CD14-positive monocyte (primary cell): Measurements from ENCODE around the gene UBE2J2. TPM values are rescaled to one million over a fixed set of nuclear protein-coding genes. Genes with fewer than 3 reads are reported as not detected.

ENCODE experiments used
- DNase-seq, 3 donors: peaks; one replicate each; pipeline ENCODE4 v3.0.0-alpha.2; 2011 to 2022
- H2AFZ ChIP-seq: 2 replicates; pipeline ENCODE4 v1.6.0; 2012; ENCODE audit warnings: mild to moderate bottlenecking, low read depth, low read length, inconsistent platforms; ENCODE audit not compliant: insufficient read depth, poor library complexity, severe bottlenecking
- H3K27ac ChIP-seq, 2 donors: 1 replicate in 1 of 2; 2 replicates in 1 of 2; pipeline ENCODE4 v1.5.1; 2012 to 2013; ENCODE audit warnings: low read length in 2 of 2, control low read depth in 1 of 2, inconsistent platforms in 1 of 2, low read depth in 1 of 2, mild to moderate bottlenecking in 1 of 2
- H3K27me3 ChIP-seq, 2 donors: one replicate each; pipeline versions ENCODE4 v1.6.0 to v1.6.1; 2011 to 2013; ENCODE audit warnings: low read length in 2 of 2; ENCODE audit not compliant: control insufficient read depth in 2 of 2, insufficient read depth in 2 of 2
- H3K36me3 ChIP-seq, 2 donors: replicated peaks in 1 of 2; 1 replicate in 1 of 2; 2 replicates in 1 of 2; pipeline versions ENCODE4 v1.5.1 to v1.6.1; 2012 to 2013; ENCODE audit warnings: low read length in 2 of 2, control low read depth in 1 of 2, inconsistent platforms in 1 of 2, mild to moderate bottlenecking in 1 of 2; ENCODE audit not compliant: insufficient read depth in 2 of 2, control insufficient read depth in 1 of 2
- H3K4me1 ChIP-seq, 2 donors: 1 replicate in 1 of 2; 2 replicates in 1 of 2; pipeline versions ENCODE4 v1.5.1 to v1.6.1; 2012 to 2013; ENCODE audit warnings: low read length in 2 of 2, control low read depth in 1 of 2, inconsistent platforms in 1 of 2, mild to moderate bottlenecking in 1 of 2, moderate library complexity in 1 of 2; ENCODE audit not compliant: insufficient read depth in 2 of 2, control insufficient read depth in 1 of 2
- H3K4me2 ChIP-seq: replicated peaks from 2 replicates; pipeline ENCODE3; 2012; ENCODE audit warnings: low read length, moderate library complexity, mild to moderate bottlenecking; ENCODE audit not compliant: poor library complexity, severe bottlenecking; ENCODE audit errors: extremely low read depth
- H3K4me3 ChIP-seq, 3 experiments: fragments of 200-600 bp in 1 of 3; sonication (generic) in 1 of 3; replicated peaks in 1 of 3; 1 replicate in 2 of 3; 2 replicates in 1 of 3; pipeline ENCODE4 v1.5.1; 2011 to 2013; ENCODE audit warnings: low read length in 3 of 3, mild to moderate bottlenecking in 3 of 3, control low read depth in 2 of 3, low read depth in 2 of 3, inconsistent platforms in 1 of 3, moderate library complexity in 1 of 3
- H3K79me2 ChIP-seq: 2 replicates; pipeline ENCODE4 v1.6.0; 2012; ENCODE audit warnings: mild to moderate bottlenecking, control low read depth, inconsistent platforms, low read length, moderate library complexity; ENCODE audit not compliant: insufficient read depth
- H3K9ac ChIP-seq: 2 replicates; pipeline ENCODE4 v1.6.0; 2017; ENCODE audit warnings: low read length, mild to moderate bottlenecking; ENCODE audit not compliant: insufficient read depth, poor library complexity, severe bottlenecking
- H3K9me3 ChIP-seq, 2 donors: replicated peaks in 1 of 2; 1 replicate in 1 of 2; 2 replicates in 1 of 2; pipeline versions ENCODE4 v1.5.1 to v1.6.1; 2012 to 2013; ENCODE audit warnings: low read length in 2 of 2, control low read depth in 1 of 2; ENCODE audit not compliant: control insufficient read depth in 1 of 2, insufficient read depth in 1 of 2
- H4K20me1 ChIP-seq: 2 replicates; pipeline ENCODE4 v1.6.0; 2012; ENCODE audit warnings: mild to moderate bottlenecking, low read length, control low read depth, moderate library complexity; ENCODE audit not compliant: insufficient read depth
- H3K27ac Mint-ChIP-seq, 7 donors: one replicate each; pipeline ENCODE4 v1.8.0; 2020; ENCODE audit warnings: mild to moderate bottlenecking in 7 of 7, mixed read lengths in 7 of 7, moderate library complexity in 6 of 7, inconsistent platforms in 2 of 7
- H3K27me3 Mint-ChIP-seq, 3 donors: one replicate each; pipeline ENCODE4 v1.8.0; 2021 to 2022; ENCODE audit warnings: low read depth in 3 of 3, mild to moderate bottlenecking in 3 of 3, mixed read lengths in 3 of 3, moderate library complexity in 3 of 3, inconsistent platforms in 1 of 3
- H3K36me3 Mint-ChIP-seq, 2 donors: one replicate each; pipeline ENCODE4 v1.8.0; 2020; ENCODE audit warnings: mixed read lengths in 2 of 2, inconsistent platforms in 1 of 2, mild to moderate bottlenecking in 1 of 2
- H3K4me1 Mint-ChIP-seq: one replicate; pipeline ENCODE4 v1.8.0; 2020; ENCODE audit warnings: mild to moderate bottlenecking, mixed read lengths
- H3K4me3 Mint-ChIP-seq, 2 donors: one replicate each; pipeline ENCODE4 v1.8.0; 2020; ENCODE audit warnings: mild to moderate bottlenecking in 2 of 2, mixed read lengths in 2 of 2, moderate library complexity in 1 of 2
- H3K9me3 Mint-ChIP-seq, 7 donors: one replicate each; pipeline ENCODE4 v1.8.0; 2020 to 2022; ENCODE audit warnings: mixed read lengths in 7 of 7, mild to moderate bottlenecking in 6 of 7, moderate library complexity in 6 of 7, inconsistent platforms in 2 of 7
- WGBS: methylation state at CpG from one replicate; pipeline ENCODE4 v1.1.5; 2013; ENCODE audit warnings: missing lambda C conversion rate; ENCODE audit not compliant: insufficient coverage; 5-methylcytosine and 5-hydroxymethylcytosine counted together
- intact Hi-C, 2 donors: fragments of 100-400 bp; cut with micrococcal nuclease; formaldehyde crosslinking; loops; one replicate each; pipeline versions ENCODE4 v1.15.0 to v1.15.1; 2023
- polyA plus RNA-seq, 3 donors: library from polyadenylated mRNA; depleted of rRNA in 1 of 3; unstranded in 2 of 3; stranded (reverse) in 1 of 3; fragments of 300-500 nt in 2 of 3; fragments of >200 nt in 1 of 3; fragmentation: Illumina TruSeq in 2 of 3; gene quantifications; 1 replicate in 2 of 3; 2 replicates in 1 of 3; pipeline ENCODE4 v1.2.3, GENCODE V29; 2012 to 2021
- TF ChIP-seq, protein P1 (sequence below): fragments of 200-600 bp; IDR thresholded peaks from one replicate; pipeline ENCODE4 v1.8.0; 2022; ENCODE audit warnings: antibody characterized with exemption, mild to moderate bottlenecking

Gene UBE2J2
- polyA plus RNA-seq, 3 donors, result 36.5 to 83.2 (median 72.1) TPM

DNA sequence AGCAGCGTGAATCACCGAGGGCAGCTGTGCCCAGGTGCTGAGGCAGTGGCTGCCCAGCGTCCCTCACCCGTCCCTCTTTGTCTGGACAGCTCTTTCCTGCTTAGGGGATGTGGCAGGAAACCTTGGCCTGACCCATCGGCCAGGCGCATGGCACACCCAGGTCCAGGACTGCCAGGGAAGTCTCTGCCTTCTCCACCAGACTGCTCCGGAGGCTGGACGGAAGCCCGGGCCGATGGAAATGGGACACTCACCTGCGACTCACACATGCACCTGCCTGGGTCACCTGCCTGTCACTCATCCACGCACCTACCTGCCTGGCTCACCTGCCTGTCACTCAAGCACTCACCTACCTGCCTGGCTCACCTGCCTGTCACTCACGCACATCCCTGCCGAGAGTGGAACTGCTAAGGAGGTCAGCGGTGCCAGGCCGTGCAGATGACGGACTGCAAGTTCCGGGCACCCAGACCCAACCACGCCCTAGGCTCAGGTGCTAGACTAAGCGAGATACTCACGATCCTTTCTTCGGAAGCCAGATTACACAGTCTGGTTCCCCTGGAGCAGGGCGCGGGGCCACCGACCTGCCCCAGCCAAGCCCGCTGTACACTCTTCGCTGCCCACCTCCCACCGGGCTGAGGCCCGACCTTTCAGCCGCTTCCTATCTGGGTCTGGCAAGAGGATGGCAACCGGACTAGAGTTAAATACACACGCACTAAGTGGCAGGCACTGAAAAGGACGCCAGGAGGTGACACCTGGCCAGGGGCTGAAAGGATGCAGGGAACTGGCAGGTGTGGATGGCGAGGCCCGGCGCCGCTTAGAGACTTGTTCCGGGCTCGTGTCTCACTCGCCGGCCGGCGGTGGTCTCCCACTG is 1.1 kb downstream of the UBE2J2 start:
- peak overlapping the region; percentile 47 to 88 for H3K27ac ChIP-seq
- no peaks in the 10 kb centered on the region for H3K27me3 ChIP-seq
- Mint-ChIP-seq H3K27me3 (peaks cover 0 to 1% (median 0%) of the 10 kb centered on the region in 3 donors), H3K4me1 (peaks cover 39% of the 10 kb centered on the region), H3K27ac (peak overlapping the region; percentile 84 to 95 (median 93)), H3K36me3 (peaks cover 22 to 34% of the 10 kb centered on the region in 2 donors), H3K4me3 (peak overlapping the region; percentile 92 to 94), H3K9me3 (no peaks in the 10 kb centered on the region)
- H3K9me3 ChIP-seq, result no peaks in the 10 kb centered on the region
- H3K36me3 ChIP-seq, result peaks cover 11% of the 10 kb centered on the region in 2 donors
- intact Hi-C loops, result no loop called here
- H3K4me1 ChIP-seq, result peaks cover 29 to 30% of the 10 kb centered on the region in 2 donors
- TF ChIP-seq, protein P1, sequence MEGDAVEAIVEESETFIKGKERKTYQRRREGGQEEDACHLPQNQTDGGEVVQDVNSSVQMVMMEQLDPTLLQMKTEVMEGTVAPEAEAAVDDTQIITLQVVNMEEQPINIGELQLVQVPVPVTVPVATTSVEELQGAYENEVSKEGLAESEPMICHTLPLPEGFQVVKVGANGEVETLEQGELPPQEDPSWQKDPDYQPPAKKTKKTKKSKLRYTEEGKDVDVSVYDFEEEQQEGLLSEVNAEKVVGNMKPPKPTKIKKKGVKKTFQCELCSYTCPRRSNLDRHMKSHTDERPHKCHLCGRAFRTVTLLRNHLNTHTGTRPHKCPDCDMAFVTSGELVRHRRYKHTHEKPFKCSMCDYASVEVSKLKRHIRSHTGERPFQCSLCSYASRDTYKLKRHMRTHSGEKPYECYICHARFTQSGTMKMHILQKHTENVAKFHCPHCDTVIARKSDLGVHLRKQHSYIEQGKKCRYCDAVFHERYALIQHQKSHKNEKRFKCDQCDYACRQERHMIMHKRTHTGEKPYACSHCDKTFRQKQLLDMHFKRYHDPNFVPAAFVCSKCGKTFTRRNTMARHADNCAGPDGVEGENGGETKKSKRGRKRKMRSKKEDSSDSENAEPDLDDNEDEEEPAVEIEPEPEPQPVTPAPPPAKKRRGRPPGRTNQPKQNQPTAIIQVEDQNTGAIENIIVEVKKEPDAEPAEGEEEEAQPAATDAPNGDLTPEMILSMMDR, result no peak
- peak overlapping the region; percentile 88 for H2AFZ ChIP-seq
- H4K20me1 ChIP-seq, result peaks cover 53% of the 10 kb centered on the region
- peak overlapping the region; percentile 79 for H3K4me2 ChIP-seq
- WGBS, result 48% methylated on average over 43 of the region's 43 CpGs
- H3K79me2 ChIP-seq, result peaks cover 59% of the 10 kb centered on the region
- peak overlapping the region; percentile 96 for H3K9ac ChIP-seq
- H3K4me3 ChIP-seq, result peak overlapping the region; percentile 61 to 90 (median 81)
- no peak for DNase-seq

DNA sequence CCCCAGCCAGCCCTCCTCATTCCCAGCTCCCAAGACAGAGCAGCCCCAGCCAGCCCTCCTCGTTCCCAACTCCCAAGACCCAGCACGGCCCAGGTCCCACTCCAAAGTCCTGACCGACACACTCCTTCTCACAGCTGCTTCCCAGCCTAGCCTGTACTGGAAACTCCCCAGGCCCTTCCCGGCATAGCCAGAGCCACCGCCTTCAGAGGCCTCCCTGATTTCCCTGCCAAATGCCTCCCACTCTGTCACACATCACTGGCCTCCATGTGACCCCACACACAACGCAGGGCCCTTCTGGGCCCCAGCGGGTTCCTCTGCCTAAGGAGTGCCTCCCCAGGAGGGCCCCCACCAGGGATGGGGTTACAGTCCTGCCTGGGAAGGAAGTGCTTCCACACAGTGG is 2.8 kb downstream of the UBE2J2 start:
- no peaks in the 10 kb centered on the region for H3K27me3 ChIP-seq
- no peak overlapping the region for H2AFZ ChIP-seq
- Mint-ChIP-seq H3K36me3 (peaks cover 31 to 47% of the 10 kb centered on the region in 2 donors), H3K27ac (peak overlapping the region in 4 of 7 donors; percentile 34 to 77 (median 64)), H3K4me3 (no peak overlapping the region), H3K27me3 (peaks cover 0 to 1% (median 0%) of the 10 kb centered on the region in 3 donors), H3K9me3 (no peaks in the 10 kb centered on the region), H3K4me1 (peaks cover 39% of the 10 kb centered on the region)
- DNase-seq, result no peak
- H3K4me3 ChIP-seq, result no peak overlapping the region
- peaks cover 70% of the 10 kb centered on the region for H3K79me2 ChIP-seq
- peaks cover 24 to 25% of the 10 kb centered on the region in 2 donors for H3K36me3 ChIP-seq
- 97% methylated on average over 7 of the region's 7 CpGs for WGBS
- H4K20me1 ChIP-seq, result peaks cover 65% of the 10 kb centered on the region
- TF ChIP-seq, protein P1, result no peak
- H3K27ac ChIP-seq, result peak overlapping the region in 1 of 2 donors; percentile 40
- intact Hi-C loops, result no loop called here
- H3K9me3 ChIP-seq, result no peaks in the 10 kb centered on the region
- peaks cover 29 to 30% of the 10 kb centered on the region in 2 donors for H3K4me1 ChIP-seq
- H3K9ac ChIP-seq, result peak overlapping the region; percentile 13
- no peak overlapping the region for H3K4me2 ChIP-seq
